GM04503 (cell line): Measurements from ENCODE around the gene HEXA.

Experiments
- DNase-seq: peaks from one replicate; pipeline ENCODE4 v3.0.0-alpha.2; 2012; ENCODE audit warnings: low read depth

The HEXA gene

GRCh38 chr15:72319360-72319984 lies 56.3 kb downstream of the HEXA start:
- no peak for DNase-seq

- no peak for DNase-seq
These were observed 57.3 kb downstream of the HEXA start for GRCh38 chr15:72318408-72318942.

GRCh38 chr15:72315706-72316370 lies 60.0 kb downstream of the HEXA start:
- no peak for DNase-seq

GRCh38 chr15:72313881-72314280 lies 61.9 kb downstream of the HEXA start:
- no peak for DNase-seq

- DNase-seq, result no peak
These were observed 62.4 kb downstream of the HEXA start for GRCh38 chr15:72313448-72313840.

- DNase-seq, result no peak
These were observed 63.0 kb downstream of the HEXA start for GRCh38 chr15:72312605-72313447.

GRCh38 chr15:72307026-72307425 lies 68.8 kb downstream of the HEXA start:
- DNase-seq, result no peak

GRCh38 chr15:72306211-72306785 lies 69.5 kb downstream of the HEXA start:
- DNase-seq, result no peak

GRCh38 chr15:72304596-72304995 lies 71.2 kb downstream of the HEXA start:
- DNase-seq, result no peak

- DNase-seq, result no peak
These were observed 72.9 kb downstream of the HEXA start for GRCh38 chr15:72302955-72303354.
